Skin epidermis (tissue), 12 donors: Measurements from ENCODE around the gene SELP.

ENCODE experiments used
- H3K27ac ChIP-seq, 21 experiments: fragments of 200-600 bp; sonication (generic) in 11 of 21; one replicate each; pipeline ENCODE4 v1.5.0; 2020; ENCODE audit warnings: mild to moderate bottlenecking in 3 of 21, inconsistent platforms in 2 of 21, moderate library complexity in 2 of 21
- H3K4me3 ChIP-seq, 7 experiments: fragments of 200-600 bp; sonication (generic) in 2 of 7; one replicate each; pipeline ENCODE4 v1.5.0; 2020; ENCODE audit warnings: inconsistent platforms in 2 of 7, mild to moderate bottlenecking in 2 of 7, moderate library complexity in 1 of 7

The SELP gene

GRCh38 chr1:169623132-169623926 is 6.6 kb downstream of the SELP start:
- no peak overlapping the region for H3K27ac ChIP-seq
- H3K4me3 ChIP-seq, result no peak overlapping the region

DNA sequence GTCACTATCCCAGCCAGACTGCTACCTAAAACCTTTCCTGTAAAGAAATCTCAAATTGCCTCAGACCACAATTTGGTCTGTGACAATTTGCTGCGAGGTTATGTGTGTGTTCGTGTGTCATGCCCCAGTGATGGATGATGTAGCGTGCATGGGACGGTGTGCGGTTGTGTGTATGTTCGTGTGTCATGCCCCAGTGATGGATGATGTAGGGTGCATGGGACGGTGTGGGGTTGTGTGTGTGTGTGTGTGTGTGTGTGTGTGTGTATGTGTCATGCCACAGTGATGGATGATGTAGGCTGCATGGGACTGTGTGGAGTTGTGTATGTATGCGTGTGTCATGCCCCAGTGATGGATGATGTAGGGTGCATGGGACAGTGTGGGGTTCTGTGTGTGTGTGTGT is 9.4 kb downstream of the SELP start:
- no peak overlapping the region for H3K4me3 ChIP-seq
- H3K27ac ChIP-seq, result no peak overlapping the region

- no peak overlapping the region for H3K4me3 ChIP-seq
- no peak overlapping the region for H3K27ac ChIP-seq
These were observed 11.6 kb downstream of the SELP start for GRCh38 chr1:169618367-169618766.

DNA sequence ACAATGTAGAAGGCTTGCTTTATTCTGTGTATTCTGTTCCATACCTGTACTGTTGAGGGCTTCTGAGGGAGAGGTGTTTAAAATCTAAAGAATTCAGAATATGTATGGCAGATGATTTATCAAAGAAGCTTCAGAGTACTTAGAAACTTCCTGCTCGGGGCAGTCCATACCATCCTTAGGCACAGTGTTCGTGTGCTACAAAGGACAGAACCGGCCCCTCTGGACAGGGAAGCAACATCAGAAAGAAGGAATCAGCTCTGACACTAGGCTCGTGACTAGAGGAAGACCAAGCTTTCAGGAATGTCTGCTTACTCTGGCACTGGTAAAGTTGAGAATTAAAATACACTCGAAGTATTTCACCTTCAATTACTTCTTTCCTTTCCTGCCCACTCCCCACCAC is 14.1 kb downstream of the SELP start:
- H3K27ac ChIP-seq, result no peak overlapping the region
- H3K4me3 ChIP-seq, result no peak overlapping the region

DNA sequence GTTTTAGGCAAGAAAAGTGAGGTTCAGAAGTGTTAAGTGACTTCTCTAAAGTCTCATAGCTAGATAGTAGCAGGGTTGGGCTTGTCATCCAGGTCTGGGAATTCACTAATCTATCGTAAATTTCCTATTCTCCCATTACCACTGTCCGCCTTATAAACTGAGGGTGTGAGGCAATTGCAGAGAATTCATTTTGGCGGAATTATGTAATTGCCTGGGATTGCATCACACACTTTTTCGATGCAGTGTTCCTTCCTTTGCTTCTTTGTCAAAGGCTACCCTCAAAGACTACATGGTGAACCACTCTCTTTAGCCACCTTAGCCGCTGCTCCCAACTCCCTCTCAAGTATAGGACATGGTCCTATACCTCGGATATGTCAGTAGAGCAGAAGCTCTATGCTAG is 19.1 kb downstream of the SELP start:
- no peak overlapping the region for H3K4me3 ChIP-seq
- no peak overlapping the region for H3K27ac ChIP-seq

DNA sequence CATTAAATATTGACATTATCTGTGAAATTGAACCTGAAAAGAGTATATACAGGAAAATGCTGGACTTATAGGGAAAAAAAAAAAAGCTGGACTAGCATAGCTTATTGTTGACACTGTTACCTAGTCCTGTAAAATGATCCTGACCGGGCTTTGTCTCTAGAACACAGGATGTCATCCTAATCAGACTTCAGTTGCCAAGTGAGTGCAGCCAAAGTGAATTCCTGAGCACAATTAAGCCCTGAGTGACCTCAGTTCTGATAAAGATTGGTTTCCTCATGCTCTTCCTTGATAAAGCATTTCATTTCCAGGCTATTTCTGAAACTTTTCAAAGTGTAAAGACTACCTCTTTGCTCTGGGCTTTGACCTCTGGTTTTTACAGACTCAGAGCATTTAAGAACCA is 19.8 kb downstream of the SELP start:
- Histone ChIP-seq H3K4me3 (no peak overlapping the region), H3K27ac (no peak overlapping the region)

DNA sequence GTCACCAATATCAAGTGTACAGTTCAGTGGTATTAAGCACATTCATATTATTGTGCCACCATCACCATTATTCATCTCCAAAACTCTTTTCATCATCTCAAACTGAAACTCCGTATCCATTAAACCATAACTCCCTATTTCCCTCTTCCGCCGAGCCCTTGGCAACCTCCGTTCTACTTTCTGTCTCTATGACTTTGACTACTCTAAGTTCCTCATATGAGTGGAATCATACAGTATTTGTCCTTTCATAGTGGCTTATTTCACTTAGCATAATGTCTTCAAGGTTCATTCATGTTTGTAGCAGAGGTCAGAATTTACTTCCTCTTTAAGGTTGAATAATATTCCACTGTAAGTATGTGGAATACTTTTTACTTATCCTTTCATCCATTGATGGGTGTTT is 21.7 kb downstream of the SELP start:
- H3K27ac ChIP-seq, result no peak overlapping the region
- H3K4me3 ChIP-seq, result no peak overlapping the region

- no peak overlapping the region for H3K4me3 ChIP-seq
- H3K27ac ChIP-seq, result no peak overlapping the region
These were observed 25.0 kb downstream of the SELP start for GRCh38 chr1:169604781-169605560.

GRCh38 chr1:169601096-169601881 is 28.6 kb downstream of the SELP start:
- Histone ChIP-seq H3K4me3 (no peak overlapping the region), H3K27ac (no peak overlapping the region)

DNA sequence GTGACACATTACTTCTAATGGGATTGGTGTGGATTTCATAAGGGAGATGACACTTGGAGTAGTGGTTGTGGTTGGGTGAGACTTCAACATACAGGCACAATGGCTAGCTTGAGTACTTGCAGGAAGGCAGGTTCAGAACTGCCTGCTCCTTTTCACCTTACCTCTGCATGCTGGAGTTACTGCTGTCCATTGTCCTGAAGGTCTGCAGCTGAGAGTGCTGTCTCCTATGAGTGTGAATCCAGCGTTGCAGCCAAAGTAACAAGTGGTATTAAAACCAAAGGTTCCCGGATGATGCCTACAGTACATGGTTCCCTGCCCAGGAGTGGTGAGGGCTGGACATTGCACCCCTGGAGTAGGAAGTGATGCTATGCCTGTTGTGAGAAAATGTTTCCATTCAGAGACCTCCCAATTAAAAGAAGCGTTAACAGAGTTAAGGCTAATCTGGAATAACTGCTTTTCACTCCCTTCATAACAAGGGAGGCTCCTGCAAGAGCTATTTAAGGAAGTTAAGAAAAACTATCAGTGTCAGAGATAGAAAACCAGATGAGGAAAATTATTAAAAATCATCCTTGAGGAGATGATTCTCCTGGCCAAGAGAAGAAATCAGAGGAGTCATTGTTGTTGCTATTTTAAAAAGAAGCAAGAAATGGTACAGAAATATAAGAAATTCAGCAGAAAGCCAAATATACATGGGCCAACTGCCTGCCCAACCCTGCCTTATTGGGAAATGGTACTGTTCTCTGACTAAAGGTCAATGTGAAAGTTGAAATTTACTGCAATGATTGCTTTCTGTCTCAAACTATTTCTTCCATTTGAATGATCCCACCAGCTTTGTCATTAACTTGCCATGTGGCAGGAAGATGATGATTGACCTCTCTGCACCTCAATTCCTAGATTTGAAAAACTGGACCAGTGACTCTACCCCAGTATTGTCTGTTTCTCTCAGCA is 33.9 kb downstream of the SELP start:
- Histone ChIP-seq H3K27ac (no peak overlapping the region), H3K4me3 (no peak overlapping the region)

- no peak overlapping the region for H3K4me3 ChIP-seq
- no peak overlapping the region for H3K27ac ChIP-seq
These were observed 35.5 kb downstream of the SELP start for GRCh38 chr1:169594391-169594790.

DNA sequence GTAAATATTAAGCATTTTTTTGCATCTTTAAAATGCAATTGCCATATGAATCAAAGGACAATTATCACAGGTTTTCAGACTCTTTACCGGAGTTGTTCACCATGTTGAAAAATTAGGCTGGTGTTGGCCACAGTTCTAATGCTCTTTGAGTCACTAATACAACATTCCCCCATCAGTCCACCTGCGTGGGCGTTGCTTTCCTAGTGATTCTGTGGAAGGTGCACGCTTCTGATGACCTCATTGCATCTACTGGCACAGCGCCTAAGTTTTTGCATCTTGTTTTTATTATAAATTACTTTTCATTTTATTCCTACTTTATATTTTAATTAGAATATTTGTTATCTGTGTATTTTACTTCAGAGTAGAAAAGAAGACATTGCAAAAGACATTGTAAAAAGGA is 39.0 kb downstream of the SELP start:
- Histone ChIP-seq H3K4me3 (no peak overlapping the region), H3K27ac (no peak overlapping the region)

- Histone ChIP-seq H3K4me3 (no peak overlapping the region), H3K27ac (no peak overlapping the region)
These were observed 41.0 kb downstream of the SELP start for GRCh38 chr1:169588785-169589485.

DNA sequence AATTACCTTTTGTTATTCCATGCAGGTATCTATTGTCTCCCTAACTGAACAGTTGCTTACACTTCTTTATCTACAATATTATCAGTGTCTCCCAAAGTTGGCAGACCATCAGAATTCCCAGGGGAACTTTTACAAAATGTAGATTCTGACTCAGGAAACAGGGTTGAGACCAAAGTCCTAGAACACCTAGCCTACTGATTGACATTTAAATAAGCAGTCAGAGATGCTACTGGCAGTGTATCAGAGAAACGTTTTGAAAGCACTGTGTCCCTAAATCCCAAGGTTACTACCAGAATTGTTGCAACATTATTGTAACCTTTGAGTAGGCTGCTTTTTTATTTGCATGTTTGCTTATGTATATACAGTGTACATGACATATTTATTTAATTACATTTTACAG is 41.8 kb downstream of the SELP start:
- H3K4me3 ChIP-seq, result no peak overlapping the region
- no peak overlapping the region for H3K27ac ChIP-seq

GRCh38 chr1:169586395-169587255 is 43.3 kb downstream of the SELP start, which contains the start of gene F5:
F5 (minus strand) TSS chr1:169586481; CDS start chr1:169586386, 95 bp downstream.
- Histone ChIP-seq H3K27ac (peak within 1 kb of the TSS in 8 of 21 experiments; percentile 22 to 74 (median 46)), H3K4me3 (peak within 1 kb of the TSS in 4 of 7 experiments; percentile 2 to 17 (median 7))

DNA sequence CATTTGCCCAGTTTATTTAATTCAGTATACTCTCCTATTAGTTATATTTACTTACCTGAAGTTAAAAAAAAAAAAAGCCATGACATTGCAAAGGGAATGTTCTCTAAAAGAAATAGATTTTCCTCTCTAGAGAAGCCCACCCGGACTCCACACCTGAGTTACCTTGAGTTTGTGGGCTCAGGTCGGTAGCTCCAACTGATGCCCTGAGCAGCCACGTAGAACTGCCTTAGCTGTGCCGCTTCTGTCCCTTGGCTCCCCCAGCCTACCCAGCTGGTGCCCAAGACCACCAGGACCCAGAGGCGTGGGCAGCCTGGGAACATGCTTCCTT is 43.9 kb downstream of the SELP start:
- peak overlapping the region in 4 of 7 experiments; percentile 2 to 17 (median 7) for H3K4me3 ChIP-seq

GRCh38 chr1:169585181-169585580 is 44.7 kb downstream of the SELP start:
- Histone ChIP-seq H3K4me3 (peak overlapping the region in 1 of 7 experiments; percentile 17), H3K27ac (peak overlapping the region in 1 of 21 experiments; percentile 29)

More for the DNA sequence above, 43.9 kb downstream of the SELP start:
- H3K27ac ChIP-seq, result peak overlapping the region in 8 of 21 experiments; percentile 22 to 74 (median 46)
